Vagina (tissue), 2 donors: Measurements from ENCODE around the gene RB1.

ENCODE experiments used
- CTCF ChIP-seq, 3 experiments: fragments of 450-650 bp in 2 of 3; fragments of 200-600 bp in 1 of 3; sonication (generic) in 1 of 3; IDR thresholded peaks; one replicate each; pipeline ENCODE4 v1.5.1; 2017 to 2019; ENCODE audit warnings: antibody characterized with exemption in 3 of 3, mild to moderate bottlenecking in 2 of 3, moderate library complexity in 2 of 3
- POLR2A ChIP-seq, 2 donors: fragments of 450-650 bp; IDR thresholded peaks; one replicate each; pipeline ENCODE4 v1.6.1; 2017; ENCODE audit warnings: antibody characterized with exemption in 2 of 2, mild to moderate bottlenecking in 2 of 2, moderate library complexity in 2 of 2
- POLR2AphosphoS5 ChIP-seq, 2 donors: sonication (generic); formaldehyde crosslinking; IDR thresholded peaks; one replicate each; pipeline ENCODE4 v1.9.0; 2017; ENCODE audit warnings: antibody characterized with exemption in 2 of 2, mild to moderate bottlenecking in 2 of 2, low read depth in 1 of 2; ENCODE audit not compliant: insufficient read depth in 1 of 2

DNA sequence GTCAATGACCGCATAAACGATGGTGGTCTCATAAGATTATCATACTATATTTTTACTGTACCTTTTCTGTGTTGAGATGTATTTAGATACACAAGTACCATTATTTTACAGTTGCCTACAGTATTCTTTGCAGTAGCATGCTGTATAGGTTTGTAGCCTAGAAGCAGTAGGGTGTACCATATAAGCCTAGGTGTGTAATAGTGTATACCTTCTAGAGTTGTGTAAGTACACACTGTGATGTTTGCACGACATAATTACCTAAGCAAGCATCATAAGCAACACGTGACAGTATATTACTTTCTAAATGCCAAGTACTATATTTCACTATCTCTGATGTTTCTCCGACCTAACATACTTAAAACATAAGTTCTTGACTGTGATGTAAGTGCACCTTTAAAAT is 106.6 kb downstream of the RB1 start:
- no peak for TF ChIP-seq CTCF (IDR thresholded peaks at IDR 0.05)
- peak in 1 of 2 donors; percentile 37 for TF ChIP-seq POLR2A (IDR thresholded peaks at IDR 0.05)
- TF ChIP-seq POLR2AphosphoS5 (IDR thresholded peaks at IDR 0.05; ENCODE audit: insufficient read depth in 1 of 2, low read depth in 1 of 2) = peak in 1 of 2 donors; percentile 55
